Stimulated activated memory B cell treated with anti-CD40 and anti-IgM and Interleukin-4, amounts not matched to agents 10 μg/mL and 1 μg/mL and 100 μg/mL, for 72 hours (primary cell): ENCODE results near the gene ZXDC.

ENCODE experiments used
- ATAC-seq: fragments of 150-1000 bp; cut with Tn5 transposase; 2 replicates; pipeline ENCODE4 v1.10.0; 2021
- H3K27ac Mint-ChIP-seq: one replicate; pipeline ENCODE4 v1.8.0; 2022; ENCODE audit warnings: mild to moderate bottlenecking, mixed read lengths
- H3K27me3 Mint-ChIP-seq: one replicate; pipeline ENCODE4 v1.8.0; 2022; ENCODE audit warnings: mixed read lengths
- H3K36me3 Mint-ChIP-seq: one replicate; pipeline ENCODE4 v1.8.0; 2022; ENCODE audit warnings: mixed read lengths
- H3K4me1 Mint-ChIP-seq: one replicate; pipeline ENCODE4 v1.8.0; 2022; ENCODE audit warnings: mixed read lengths
- H3K4me3 Mint-ChIP-seq: one replicate; pipeline ENCODE4 v1.8.0; 2022; ENCODE audit warnings: mild to moderate bottlenecking, moderate library complexity, mixed read lengths
- H3K9me3 Mint-ChIP-seq: one replicate; pipeline ENCODE4 v1.8.0; 2022; ENCODE audit warnings: mixed read lengths

Gene ZXDC

DNA sequence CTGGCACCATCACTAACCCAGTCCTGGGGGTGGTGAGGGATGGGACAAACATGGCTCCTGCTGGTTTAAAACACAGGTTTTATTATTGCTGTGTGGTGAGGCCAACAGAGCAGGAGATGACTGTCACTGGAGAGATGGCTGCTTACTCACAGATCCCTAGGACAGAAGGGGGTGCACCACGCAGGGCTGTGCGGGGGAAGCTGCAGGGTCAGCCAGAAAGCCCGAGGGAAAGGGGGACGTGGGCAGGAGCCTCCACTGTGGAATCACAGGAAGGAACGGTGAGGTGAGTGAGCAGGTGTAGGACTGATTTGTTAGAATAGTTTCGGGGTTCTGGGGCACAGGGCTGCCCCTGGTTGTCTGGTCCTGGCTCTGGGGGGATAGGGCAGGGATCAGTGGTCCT is 73.5 kb downstream of the ZXDC start:
- Mint-ChIP-seq H3K27ac (no peak overlapping the region), H3K4me3 (no peak overlapping the region), H3K36me3 (no peaks in the 10 kb centered on the region), H3K9me3 (peaks cover 7% of the 10 kb centered on the region), H3K4me1 (peaks cover 6% of the 10 kb centered on the region), H3K27me3 (peaks cover 34% of the 10 kb centered on the region)
- no peak for ATAC-seq

DNA sequence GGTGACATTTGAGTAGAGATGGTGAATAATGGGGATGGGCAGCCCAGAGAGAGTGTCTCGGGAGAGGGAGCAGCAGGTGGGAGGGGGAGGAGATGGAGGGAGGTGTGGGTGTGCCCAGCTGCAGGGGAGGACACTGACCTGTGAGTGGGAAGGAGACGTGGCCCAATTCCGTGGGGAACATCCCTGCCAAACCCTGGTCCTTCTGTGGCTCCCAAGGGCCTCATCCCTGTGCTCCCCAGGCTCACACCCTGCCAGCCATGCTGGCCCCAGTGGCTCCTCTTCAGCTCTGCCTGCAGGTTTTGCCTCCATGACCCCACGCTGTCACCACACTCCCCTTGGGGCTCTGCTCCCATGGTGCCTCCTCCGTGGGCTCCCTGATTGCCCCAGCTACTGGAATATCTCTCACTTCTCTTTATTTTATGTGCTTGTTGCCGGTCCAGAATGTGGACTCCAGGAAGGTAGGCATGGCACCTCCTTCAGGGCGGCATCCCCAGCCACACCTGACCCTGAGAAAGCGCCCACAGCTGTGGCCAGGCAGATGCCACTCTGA is 74.0 kb downstream of the ZXDC start:
- no peaks in the 10 kb centered on the region for H3K36me3 Mint-ChIP-seq
- H3K9me3 Mint-ChIP-seq: peaks cover 7% of the 10 kb centered on the region
- ATAC-seq: no peak
- no peak overlapping the region for H3K27ac Mint-ChIP-seq
- H3K27me3 Mint-ChIP-seq: peaks cover 29% of the 10 kb centered on the region
- H3K4me3 Mint-ChIP-seq: no peak overlapping the region
- peaks cover 6% of the 10 kb centered on the region for H3K4me1 Mint-ChIP-seq

DNA sequence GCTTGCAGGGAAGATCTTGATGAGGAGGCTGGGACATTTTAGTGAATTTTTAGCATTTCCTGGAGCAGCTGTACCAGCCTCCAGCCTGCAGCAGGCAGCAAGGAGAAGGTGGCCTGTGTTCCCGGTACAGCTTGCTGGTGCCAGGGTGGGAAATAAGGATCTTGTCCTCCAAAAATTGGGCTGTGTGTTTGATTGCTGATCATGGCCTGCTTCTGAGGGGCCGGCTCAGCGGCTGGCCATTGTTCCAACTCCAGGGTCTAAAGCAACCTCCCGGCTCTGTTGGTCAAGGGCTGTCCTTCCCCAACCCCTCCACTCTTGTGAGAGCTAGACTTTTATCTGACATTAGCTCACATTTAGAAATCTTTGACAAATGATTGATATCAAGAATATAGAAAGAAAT is 75.9 kb downstream of the ZXDC start:
- peaks cover 7% of the 10 kb centered on the region for H3K9me3 Mint-ChIP-seq
- H3K27ac Mint-ChIP-seq: no peak overlapping the region
- H3K4me3 Mint-ChIP-seq: no peak overlapping the region
- no peaks in the 10 kb centered on the region for H3K36me3 Mint-ChIP-seq
- H3K27me3 Mint-ChIP-seq: peaks cover 18% of the 10 kb centered on the region
- no peak for ATAC-seq
- H3K4me1 Mint-ChIP-seq: peaks cover 6% of the 10 kb centered on the region

DNA sequence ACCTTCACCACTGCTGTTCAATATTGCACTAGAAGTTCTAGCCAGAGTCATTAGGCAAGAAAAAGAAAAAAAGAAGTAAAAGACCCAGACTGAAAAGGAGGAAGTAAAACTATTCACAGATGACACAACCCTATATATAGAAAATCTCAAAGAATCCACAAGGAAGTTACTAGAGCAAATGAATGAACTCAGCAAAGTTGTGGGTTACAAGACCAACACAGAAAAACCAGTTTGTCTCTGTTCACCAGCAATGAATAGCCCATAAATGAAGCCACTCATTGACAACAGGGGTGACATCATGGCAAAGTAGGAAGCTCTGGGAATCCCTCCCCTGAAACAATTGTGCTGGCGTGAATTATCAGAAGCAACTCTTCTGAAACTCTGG is 76.3 kb downstream of the ZXDC start:
- Mint-ChIP-seq H3K36me3 (no peaks in the 10 kb centered on the region), H3K9me3 (peaks cover 7% of the 10 kb centered on the region)

DNA sequence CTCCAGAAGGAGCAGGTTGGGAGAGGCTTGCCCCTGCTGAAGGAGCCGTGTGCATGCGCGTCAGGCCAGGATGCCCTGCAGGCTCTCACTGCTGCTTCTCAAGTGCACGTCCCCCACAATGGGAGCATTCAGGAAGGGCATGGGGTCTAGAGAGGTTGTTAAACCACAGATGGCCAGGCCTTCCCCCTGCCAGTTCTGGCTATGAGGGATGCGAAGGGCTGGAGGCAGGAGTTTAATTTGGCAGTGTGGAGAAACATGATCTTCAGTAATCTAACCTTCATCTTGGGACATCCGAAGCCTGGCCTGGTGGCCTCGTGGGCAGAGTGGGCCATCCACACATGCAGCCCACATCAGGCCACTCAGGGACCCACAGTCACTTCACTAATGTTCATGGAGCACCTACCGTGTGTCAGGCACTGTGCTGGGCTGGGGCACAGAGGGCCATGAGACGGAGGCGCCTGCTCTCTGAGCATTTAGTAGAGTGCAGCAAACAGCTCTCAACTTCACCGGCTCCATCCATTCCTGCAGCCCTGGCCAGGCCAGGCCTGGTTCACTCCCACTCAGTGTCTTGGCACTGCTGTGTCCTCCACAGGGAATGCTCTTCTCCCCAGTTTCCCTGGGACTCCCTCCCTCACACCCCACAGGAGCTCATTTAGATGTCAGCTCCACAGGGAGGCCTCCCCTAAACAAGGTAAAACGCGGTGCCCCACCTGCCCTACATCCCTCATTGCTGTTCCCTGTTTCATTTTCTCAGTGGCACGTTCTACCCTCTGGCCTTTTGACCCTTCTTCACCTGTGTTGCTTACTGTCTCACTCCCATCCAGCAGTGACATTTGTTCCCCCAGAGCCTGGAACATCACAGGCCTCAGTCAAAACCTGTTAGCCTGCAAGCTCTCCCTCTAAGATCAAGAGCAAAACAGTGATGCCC is 77.0 kb downstream of the ZXDC start:
- Mint-ChIP-seq H3K27me3 (peaks cover 25% of the 10 kb centered on the region), H3K9me3 (peaks cover 7% of the 10 kb centered on the region), H3K4me3 (no peak overlapping the region), H3K27ac (no peak overlapping the region), H3K4me1 (peaks cover 6% of the 10 kb centered on the region), H3K36me3 (no peaks in the 10 kb centered on the region)
- ATAC-seq: no peak

More for the DNA sequence above, 76.3 kb downstream of the ZXDC start:
- Mint-ChIP-seq H3K27me3 (peaks cover 19% of the 10 kb centered on the region), H3K4me3 (no peak overlapping the region), H3K27ac (no peak overlapping the region), H3K4me1 (peaks cover 6% of the 10 kb centered on the region)
- no peak for ATAC-seq

DNA sequence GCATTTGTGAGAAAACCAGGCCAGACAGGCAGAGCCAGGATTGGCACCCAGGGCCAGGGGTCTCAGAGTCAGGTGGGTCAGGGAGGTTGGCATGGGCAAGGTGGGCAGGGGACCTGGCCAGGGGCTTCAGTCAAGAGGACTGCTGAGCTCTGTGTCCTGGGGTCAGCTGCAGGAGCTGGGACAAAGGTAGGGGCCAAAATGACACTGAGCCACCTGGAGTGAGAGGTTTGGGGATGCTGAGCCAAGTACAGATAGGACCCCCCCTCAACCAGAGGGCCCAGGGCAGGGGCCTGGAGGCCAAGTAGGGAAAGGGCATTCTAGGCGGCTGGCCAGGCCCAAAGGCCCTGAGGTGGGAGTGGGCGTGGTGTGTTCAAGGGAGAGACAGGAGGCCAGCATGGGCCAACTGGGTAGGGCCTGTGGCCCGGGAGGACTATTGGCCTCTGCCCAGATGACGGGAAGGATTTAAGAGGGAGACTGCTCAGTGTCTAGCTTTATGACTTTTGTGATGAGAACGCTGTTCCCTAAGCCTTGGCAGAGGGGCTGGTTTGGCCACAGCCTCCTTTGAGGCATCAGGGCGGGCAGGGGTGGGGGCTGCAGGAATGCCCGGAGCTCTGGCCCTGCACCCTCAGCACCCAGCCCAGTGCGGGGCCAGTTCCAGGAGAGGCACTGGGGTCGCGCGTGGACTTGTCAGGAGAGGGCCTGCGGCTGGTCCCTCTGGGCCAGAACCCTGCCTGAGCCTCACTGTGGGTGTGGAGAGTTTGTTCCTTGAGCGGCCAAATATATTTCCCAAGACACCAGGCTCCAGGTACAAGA is 77.9 kb downstream of the ZXDC start:
- Mint-ChIP-seq H3K9me3 (peaks cover 7% of the 10 kb centered on the region), H3K4me1 (peaks cover 6% of the 10 kb centered on the region), H3K27ac (no peak overlapping the region), H3K27me3 (peaks cover 28% of the 10 kb centered on the region), H3K4me3 (no peak overlapping the region), H3K36me3 (no peaks in the 10 kb centered on the region)
- no peak for ATAC-seq

DNA sequence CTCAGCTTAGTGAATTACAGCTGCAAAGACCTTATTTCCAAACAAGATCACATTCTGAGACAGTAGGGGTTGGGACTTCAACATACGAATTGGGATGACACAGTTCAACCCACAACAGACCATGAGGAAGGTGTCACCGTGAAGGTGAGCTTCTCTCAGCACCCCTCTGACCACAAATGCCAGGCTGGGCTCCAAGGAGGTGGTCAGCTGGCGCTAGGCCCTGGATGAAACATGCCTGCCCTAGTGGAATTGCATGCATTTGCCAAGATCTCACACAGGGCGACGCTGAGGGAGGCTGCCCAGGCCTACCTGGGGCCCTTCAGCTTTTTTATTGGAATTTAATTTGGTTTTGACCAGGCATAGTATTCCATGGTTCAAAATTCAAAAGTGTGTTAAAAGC is 79.2 kb downstream of the ZXDC start:
- H3K36me3 Mint-ChIP-seq: no peaks in the 10 kb centered on the region
- peaks cover 7% of the 10 kb centered on the region for H3K9me3 Mint-ChIP-seq
- ATAC-seq: no peak
- peaks cover 6% of the 10 kb centered on the region for H3K4me1 Mint-ChIP-seq
- H3K4me3 Mint-ChIP-seq: no peak overlapping the region
- H3K27ac Mint-ChIP-seq: no peak overlapping the region
- peaks cover 28% of the 10 kb centered on the region for H3K27me3 Mint-ChIP-seq

DNA sequence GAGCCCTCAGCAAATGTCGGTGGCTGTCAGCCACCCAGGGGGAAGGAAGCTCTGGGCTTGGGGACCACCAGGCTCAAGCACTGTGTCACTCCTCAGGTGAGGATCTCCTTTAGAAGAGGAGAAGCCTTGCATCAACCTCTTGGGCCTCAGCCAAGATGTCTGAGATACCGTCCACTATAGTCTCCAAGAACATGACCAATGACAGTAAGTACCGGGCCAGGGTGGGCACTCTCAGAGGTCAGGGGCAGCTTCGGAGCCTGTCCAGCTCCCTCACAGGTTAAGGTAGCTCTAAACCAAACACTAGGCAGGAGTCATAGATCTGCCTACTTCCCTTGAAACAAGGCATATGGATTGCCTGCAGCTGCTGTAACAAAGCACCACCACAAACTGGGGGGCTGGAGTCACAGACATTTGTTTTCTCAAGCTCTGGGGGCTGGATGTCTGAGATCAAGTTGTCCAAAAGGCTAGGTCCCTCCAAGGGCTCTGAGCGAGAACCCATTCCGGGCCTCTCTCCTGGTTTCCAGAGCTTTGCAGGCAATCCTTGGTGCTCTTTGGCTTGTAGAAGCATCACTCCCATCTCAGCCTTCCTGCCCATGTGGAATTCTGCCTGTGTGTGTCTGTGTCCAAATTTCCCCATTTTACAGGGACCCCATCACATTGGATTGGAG is 79.7 kb downstream of the ZXDC start:
- Mint-ChIP-seq H3K27me3 (peaks cover 34% of the 10 kb centered on the region), H3K27ac (no peak overlapping the region), H3K36me3 (no peaks in the 10 kb centered on the region), H3K4me1 (peaks cover 11% of the 10 kb centered on the region), H3K4me3 (no peak overlapping the region), H3K9me3 (peaks cover 7% of the 10 kb centered on the region)
- no peak for ATAC-seq

DNA sequence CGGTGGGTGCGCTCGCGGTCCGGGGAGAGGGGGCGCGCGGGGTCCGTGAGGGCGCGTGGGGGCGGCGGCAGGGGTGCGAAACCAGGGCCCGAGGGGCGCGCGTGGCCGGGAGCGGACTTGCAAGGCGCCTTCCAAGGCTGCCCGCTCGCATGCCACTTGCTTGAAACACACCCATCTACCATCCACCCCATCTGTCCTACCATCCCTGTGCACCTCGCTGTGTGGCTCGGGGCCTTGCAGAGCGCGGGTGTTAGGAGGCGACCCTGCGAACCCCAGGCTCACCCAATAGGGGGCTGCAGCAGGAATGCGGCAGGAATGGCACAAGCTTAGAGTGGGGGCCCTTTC is 80.7 kb downstream of the ZXDC start:
- Mint-ChIP-seq H3K36me3 (no peaks in the 10 kb centered on the region), H3K9me3 (peaks cover 5% of the 10 kb centered on the region), H3K4me1 (peaks cover 19% of the 10 kb centered on the region), H3K4me3 (no peak overlapping the region), H3K27ac (no peak overlapping the region), H3K27me3 (peaks cover 42% of the 10 kb centered on the region)
- ATAC-seq: no peak

DNA sequence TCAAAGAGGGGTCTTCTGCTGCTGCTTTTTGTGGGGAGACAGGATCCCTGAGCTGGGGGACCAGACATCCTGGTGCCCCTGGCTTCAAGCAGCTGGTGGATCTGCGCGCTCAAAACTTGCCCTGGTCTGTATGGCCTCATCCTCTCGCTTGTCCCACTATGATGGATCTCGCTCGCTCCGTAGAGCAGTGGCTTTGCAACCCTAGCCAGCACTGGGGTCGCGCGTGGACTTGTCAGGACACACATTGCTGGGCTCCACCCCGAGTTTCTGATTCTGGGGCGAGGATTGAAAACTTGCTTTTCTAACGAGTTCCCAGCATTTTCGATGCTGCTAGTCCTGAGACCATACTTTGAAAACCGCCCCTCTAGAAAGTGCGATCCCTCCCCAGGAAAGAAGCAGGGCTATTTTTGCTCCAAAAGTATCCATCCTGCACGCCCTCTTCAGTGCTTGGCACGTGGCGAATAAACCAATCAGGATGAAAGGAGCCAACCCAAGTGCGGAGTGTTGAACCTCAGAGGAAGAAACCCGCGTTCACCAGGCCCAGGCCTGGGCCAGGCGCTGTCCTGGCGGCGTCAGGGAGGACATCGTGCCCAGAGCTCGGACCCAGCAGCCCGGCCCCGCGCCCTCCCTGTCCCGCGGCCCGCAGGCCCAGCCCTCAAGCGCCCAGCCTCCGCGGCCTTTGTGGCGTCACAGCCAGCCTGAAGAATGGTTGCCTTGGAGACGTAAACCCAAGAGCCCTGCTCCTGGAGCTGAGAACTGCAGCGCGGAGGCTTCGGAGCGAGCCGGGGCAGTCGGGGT is 81.3 kb downstream of the ZXDC start, which contains the start of gene CFAP100:
Gene CFAP100, plus strand, starts transcription at position 731 of the 798 bp plus-strand sequence. CDS start 1,092 bp downstream, outside the sequence.
- Mint-ChIP-seq H3K27ac (no peak within 1 kb of the TSS), H3K27me3 (peaks cover 48% of the 10 kb centered on the region), H3K4me3 (no peak within 1 kb of the TSS), H3K9me3 (peaks cover 5% of the 10 kb centered on the region), H3K36me3 (no peaks in the 10 kb centered on the region), H3K4me1 (peaks cover 25% of the 10 kb centered on the region)
- no peak for ATAC-seq

DNA sequence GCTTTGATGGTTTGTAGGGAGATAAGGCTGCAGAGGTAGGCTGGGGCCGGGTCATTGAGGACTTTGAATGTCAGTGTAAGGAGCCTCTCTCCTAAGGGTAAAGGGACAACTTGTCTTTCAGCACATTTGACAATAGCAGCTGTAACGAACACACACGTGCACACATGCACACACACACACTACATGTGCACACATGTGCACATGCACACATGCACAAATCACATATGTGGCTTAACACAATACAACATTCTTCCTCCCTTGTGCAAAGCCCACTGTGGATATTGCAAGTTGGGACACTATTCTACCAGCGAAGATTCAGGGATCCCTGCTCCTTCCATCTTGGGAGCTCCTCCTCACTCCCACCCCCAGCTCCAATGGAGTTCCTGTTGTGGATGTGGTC is 82.1 kb downstream of the ZXDC start:
- Mint-ChIP-seq H3K9me3 (no peaks in the 10 kb centered on the region), H3K36me3 (no peaks in the 10 kb centered on the region), H3K4me3 (no peak overlapping the region), H3K27me3 (peaks cover 56% of the 10 kb centered on the region), H3K4me1 (peaks cover 26% of the 10 kb centered on the region), H3K27ac (no peak overlapping the region)
- no peak for ATAC-seq

DNA sequence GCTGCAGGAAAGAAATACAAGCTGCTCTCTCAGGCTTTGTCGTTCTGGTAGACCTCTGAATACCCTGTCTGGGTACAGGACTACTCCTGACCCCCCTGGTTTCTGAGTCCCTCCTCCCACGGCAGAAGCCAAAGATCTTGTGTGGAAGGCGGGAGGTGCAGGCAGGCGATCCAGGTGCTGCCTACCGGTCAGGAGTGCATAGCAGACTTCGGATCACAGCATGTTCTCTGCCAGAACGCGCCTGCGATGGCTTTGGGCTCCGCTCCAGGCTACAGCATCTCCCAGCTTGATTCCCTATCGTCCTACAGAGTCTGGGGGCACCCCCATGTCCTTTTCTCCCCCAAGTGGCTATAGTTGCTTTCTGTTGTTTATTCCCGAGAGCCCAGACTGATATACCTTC is 83.4 kb downstream of the ZXDC start:
- no peak overlapping the region for H3K27ac Mint-ChIP-seq
- no peaks in the 10 kb centered on the region for H3K9me3 Mint-ChIP-seq
- peaks cover 26% of the 10 kb centered on the region for H3K4me1 Mint-ChIP-seq
- no peak overlapping the region for H3K4me3 Mint-ChIP-seq
- H3K36me3 Mint-ChIP-seq: no peaks in the 10 kb centered on the region
- ATAC-seq: no peak
- H3K27me3 Mint-ChIP-seq: peaks cover 66% of the 10 kb centered on the region

DNA sequence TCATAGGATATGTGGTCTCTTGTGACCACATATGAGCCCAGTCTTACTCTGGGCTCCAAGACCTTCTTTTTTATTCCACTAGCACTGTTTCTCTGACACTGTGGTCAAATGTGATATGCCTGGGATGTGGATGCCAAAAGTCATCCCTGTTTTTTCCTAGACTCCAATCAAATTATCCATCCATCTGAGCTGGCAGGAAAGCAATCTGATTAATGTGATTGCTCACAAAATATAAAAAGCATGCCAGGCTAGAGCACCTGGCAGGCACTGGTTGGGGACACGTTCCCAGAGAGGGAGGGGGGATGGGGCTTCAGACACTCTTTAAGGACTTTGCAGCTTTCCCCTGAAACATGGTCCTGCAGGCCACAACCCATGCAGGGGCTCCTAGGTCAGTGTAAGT is 84.1 kb downstream of the ZXDC start:
- no peak for ATAC-seq
- no peak overlapping the region for H3K4me3 Mint-ChIP-seq
- no peaks in the 10 kb centered on the region for H3K9me3 Mint-ChIP-seq
- no peaks in the 10 kb centered on the region for H3K36me3 Mint-ChIP-seq
- H3K27ac Mint-ChIP-seq: no peak overlapping the region
- peaks cover 26% of the 10 kb centered on the region for H3K4me1 Mint-ChIP-seq
- H3K27me3 Mint-ChIP-seq: peaks cover 66% of the 10 kb centered on the region

DNA sequence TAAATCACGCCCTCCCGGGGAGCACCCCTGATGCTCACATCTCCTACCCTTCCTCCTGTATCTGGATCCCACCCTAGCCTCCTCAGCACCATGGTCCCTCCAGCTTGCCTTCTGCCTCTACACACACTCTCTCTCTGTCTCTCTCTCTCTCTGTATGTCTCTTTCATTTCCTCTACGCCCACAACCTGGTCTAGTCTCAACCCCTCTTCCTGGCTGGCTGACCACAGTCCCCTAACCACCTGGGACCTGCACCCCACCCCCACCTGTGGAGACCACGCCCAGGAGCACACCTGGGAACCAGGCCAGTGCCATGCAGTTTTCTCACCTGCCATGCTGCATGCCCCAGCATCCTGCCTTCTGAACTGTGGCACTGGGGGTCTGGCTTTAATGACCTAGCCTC is 84.9 kb downstream of the ZXDC start:
- peaks cover 66% of the 10 kb centered on the region for H3K27me3 Mint-ChIP-seq
- no peak overlapping the region for H3K27ac Mint-ChIP-seq
- peak; percentile 25 for ATAC-seq
- H3K4me3 Mint-ChIP-seq: no peak overlapping the region
- no peaks in the 10 kb centered on the region for H3K36me3 Mint-ChIP-seq
- H3K9me3 Mint-ChIP-seq: no peaks in the 10 kb centered on the region
- peaks cover 26% of the 10 kb centered on the region for H3K4me1 Mint-ChIP-seq
